Upper lobe of right lung (tissue), 1 donor: ENCODE results near the gene CPD. TPM values are rescaled to one million over a fixed set of nuclear protein-coding genes. Genes with fewer than 3 reads are reported as not detected.
"Not testable (repeated sequence)": the region's sequence is repeated elsewhere in the genome, so short reads cannot be mapped to it uniquely, and the experiment has no call there.

Experiments used
- ATAC-seq: fragments of 200-7000 bp; cut with Tn5 transposase; one replicate; pipeline ENCODE4 v1.9.1; 2020; ENCODE audit warnings: mild to moderate bottlenecking, moderate library complexity
- DNase-seq: peaks from one replicate; pipeline ENCODE4 v3.0.0-alpha.2; 2020
- H3K27ac ChIP-seq: fragments of 200-600 bp; one replicate; pipeline ENCODE4 v1.8.0; 2022
- H3K27me3 ChIP-seq: fragments of 200-600 bp; one replicate; pipeline ENCODE4 v1.8.0; 2022; ENCODE audit warnings: mild to moderate bottlenecking
- H3K36me3 ChIP-seq: fragments of 200-600 bp; one replicate; pipeline ENCODE4 v1.8.0; 2022
- H3K4me1 ChIP-seq: fragments of 200-600 bp; one replicate; pipeline ENCODE4 v1.8.0; 2022
- H3K4me3 ChIP-seq: fragments of 200-600 bp; one replicate; pipeline ENCODE4 v1.8.0; 2022; ENCODE audit warnings: mild to moderate bottlenecking
- H3K9me3 ChIP-seq: fragments of 200-600 bp; one replicate; pipeline ENCODE4 v1.8.0; 2022
- CTCF ChIP-seq: fragments of 200-600 bp; IDR thresholded peaks from one replicate; pipeline ENCODE4 v1.8.0; 2022; ENCODE audit warnings: antibody characterized with exemption
- intact Hi-C: fragments of 100-400 bp; cut with DNase I; formaldehyde crosslinking; loops from one replicate; pipeline ENCODE4 v1.11.0; 2022
- total RNA-seq: library from RNA; stranded (reverse); fragmentation: NEBNext Ultra II Directional; extraction: Animal tissue kit (Norgen Biotek cat#: 25700); gene quantifications from one replicate; pipeline ENCODE4 v1.2.1, GENCODE V29; 2021
- donor health status: DM: no; HTN: yes; CAD: no; lungs with severe emphysema.

Gene CPD
- total RNA-seq, 1 donor from 2014 or later = 75.3 TPM

- H3K27ac ChIP-seq = no peak overlapping the region
- H3K9me3 ChIP-seq = no peaks in the 10 kb centered on the region
- no peak for ATAC-seq
- H3K27me3 ChIP-seq = no peaks in the 10 kb centered on the region
- no peak overlapping the region for H3K4me3 ChIP-seq
- no peak for DNase-seq
- no peaks in the 10 kb centered on the region for H3K36me3 ChIP-seq
- H3K4me1 ChIP-seq = no peaks in the 10 kb centered on the region
- TF ChIP-seq CTCF = no peak
- intact Hi-C loops = no loop called here
Measured at GRCh38 chr17:30398328-30399041, 19.8 kb downstream of the CPD start.

GRCh38 chr17:30401097-30401496, 22.4 kb downstream of the CPD start:
- DNase-seq = no peak
- Histone ChIP-seq H3K27ac (no peak overlapping the region), H3K4me3 (no peak overlapping the region), H3K36me3 (no peaks in the 10 kb centered on the region), H3K4me1 (no peaks in the 10 kb centered on the region), H3K9me3 (no peaks in the 10 kb centered on the region), H3K27me3 (no peaks in the 10 kb centered on the region)
- no peak for TF ChIP-seq CTCF
- no peak for ATAC-seq
- intact Hi-C loops = no loop called here

- TF ChIP-seq CTCF = no peak
- H3K9me3 ChIP-seq = no peaks in the 10 kb centered on the region
- no peak overlapping the region for H3K4me3 ChIP-seq
- no peak for DNase-seq
- ATAC-seq = no peak
- no peaks in the 10 kb centered on the region for H3K27me3 ChIP-seq
- H3K36me3 ChIP-seq = no peaks in the 10 kb centered on the region
- H3K4me1 ChIP-seq = no peaks in the 10 kb centered on the region
- intact Hi-C loops = no loop called here
- no peak overlapping the region for H3K27ac ChIP-seq
Measured at GRCh38 chr17:30405161-30405560, 26.4 kb downstream of the CPD start.

- H3K4me1 ChIP-seq, H3K4me3 ChIP-seq, intact Hi-C loops, DNase-seq, H3K9me3 ChIP-seq, H3K36me3 ChIP-seq, H3K27me3 ChIP-seq, ATAC-seq, H3K27ac ChIP-seq: not testable (repeated sequence)
Measured at GRCh38 chr17:30410627-30411026, 31.9 kb downstream of the CPD start.

- H3K27me3 ChIP-seq, DNase-seq, H3K9me3 ChIP-seq, ATAC-seq, H3K4me3 ChIP-seq, intact Hi-C loops, H3K4me1 ChIP-seq, H3K36me3 ChIP-seq, H3K27ac ChIP-seq: not testable (repeated sequence)
Measured at GRCh38 chr17:30412008-30412496, 33.3 kb downstream of the CPD start.

- intact Hi-C loops = no loop called here
- no peak for TF ChIP-seq CTCF
- Histone ChIP-seq H3K4me1 (no peaks in the 10 kb centered on the region), H3K36me3 (no peaks in the 10 kb centered on the region), H3K4me3 (no peak overlapping the region), H3K27me3 (no peaks in the 10 kb centered on the region), H3K9me3 (no peaks in the 10 kb centered on the region), H3K27ac (no peak overlapping the region)
- no peak for ATAC-seq
- no peak for DNase-seq
Measured at GRCh38 chr17:30413109-30413508, 34.4 kb downstream of the CPD start.

- H3K27ac ChIP-seq = no peak overlapping the region
- TF ChIP-seq CTCF = no peak
- no peaks in the 10 kb centered on the region for H3K4me1 ChIP-seq
- ATAC-seq = no peak
- H3K27me3 ChIP-seq = no peaks in the 10 kb centered on the region
- intact Hi-C loops = no loop called here
- H3K36me3 ChIP-seq = no peaks in the 10 kb centered on the region
- no peak overlapping the region for H3K4me3 ChIP-seq
- H3K9me3 ChIP-seq = no peaks in the 10 kb centered on the region
- no peak for DNase-seq
Measured at GRCh38 chr17:30414486-30414885, 35.8 kb downstream of the CPD start.
